Glutamatergic neuron (in vitro differentiated cells): ENCODE data around the gene PLAC1. TPM values are rescaled to one million over a fixed set of nuclear protein-coding genes. Genes with fewer than 3 reads are reported as not detected.

Experiments
- DNase-seq: peaks from one replicate; pipeline ENCODE4 v3.0.0; 2022
- H3K27ac Mint-ChIP-seq: one replicate; pipeline ENCODE4 v1.8.0; 2020; ENCODE audit warnings: mild to moderate bottlenecking, mixed read lengths, inconsistent platforms; ENCODE audit not compliant: unreplicated experiment
- H3K27me3 Mint-ChIP-seq: one replicate; pipeline ENCODE4 v1.8.0; 2020; ENCODE audit warnings: mild to moderate bottlenecking, moderate library complexity, mixed read lengths, inconsistent platforms; ENCODE audit not compliant: unreplicated experiment
- H3K36me3 Mint-ChIP-seq: one replicate; pipeline ENCODE4 v1.8.0; 2020; ENCODE audit warnings: mild to moderate bottlenecking, mixed read lengths, inconsistent platforms; ENCODE audit not compliant: unreplicated experiment
- H3K4me1 Mint-ChIP-seq: one replicate; pipeline ENCODE4 v1.8.0; 2020; ENCODE audit warnings: mild to moderate bottlenecking, low read depth, mixed read lengths, inconsistent platforms; ENCODE audit not compliant: unreplicated experiment
- H3K4me3 Mint-ChIP-seq: one replicate; pipeline ENCODE4 v1.8.0; 2020; ENCODE audit warnings: mild to moderate bottlenecking, mixed read lengths, inconsistent platforms; ENCODE audit not compliant: unreplicated experiment
- H3K9me3 Mint-ChIP-seq: one replicate; pipeline ENCODE4 v1.8.0; 2020; ENCODE audit warnings: mild to moderate bottlenecking, moderate library complexity, mixed read lengths, inconsistent platforms; ENCODE audit not compliant: unreplicated experiment
- CTCF ChIP-seq: fragments of 200-600 bp; sonication (generic); IDR thresholded peaks from one replicate; pipeline ENCODE4 v1.5.0; 2021; ENCODE audit not compliant: partially characterized antibody, unreplicated experiment
- total RNA-seq: library from RNA; stranded (reverse); fragmentation: NEBNext Ultra II Directional; extraction: Animal tissue kit (Norgen Biotek cat#: 25700); gene quantifications from one replicate; pipeline ENCODE4 v1.2.1, GENCODE V29; 2021; ENCODE audit not compliant: unreplicated experiment

Gene PLAC1
- total RNA-seq, 1 donor from 2014 or later: not detected

DNA sequence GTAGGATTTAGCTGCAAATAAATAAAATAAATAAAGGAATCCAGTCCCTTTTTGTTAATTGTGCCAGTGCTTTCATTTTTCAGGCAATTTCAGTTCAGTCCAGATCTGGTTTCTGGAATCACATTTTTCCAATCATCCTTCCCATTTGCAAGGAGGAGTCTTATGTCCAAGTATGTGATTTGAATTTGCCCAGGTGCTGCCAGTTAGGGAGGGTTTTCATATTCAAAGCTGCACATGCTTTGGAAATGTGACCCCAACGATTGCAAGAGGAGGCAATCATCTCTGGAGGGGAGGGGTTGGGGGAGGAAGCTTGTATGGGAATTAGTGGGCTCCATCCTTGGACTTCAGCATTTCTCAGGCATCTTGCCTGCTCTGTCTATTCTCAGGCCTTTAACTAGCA is 4.4 kb downstream of the PLAC1 start:
- Mint-ChIP-seq H3K4me3 (no peak overlapping the region), H3K36me3 (no peaks in the 10 kb centered on the region), H3K27me3 (no peaks in the 10 kb centered on the region), H3K9me3 (no peaks in the 10 kb centered on the region), H3K27ac (no peak overlapping the region), H3K4me1 (peaks cover 3% of the 10 kb centered on the region)
- no peak for DNase-seq
- TF ChIP-seq CTCF: no peak

DNA sequence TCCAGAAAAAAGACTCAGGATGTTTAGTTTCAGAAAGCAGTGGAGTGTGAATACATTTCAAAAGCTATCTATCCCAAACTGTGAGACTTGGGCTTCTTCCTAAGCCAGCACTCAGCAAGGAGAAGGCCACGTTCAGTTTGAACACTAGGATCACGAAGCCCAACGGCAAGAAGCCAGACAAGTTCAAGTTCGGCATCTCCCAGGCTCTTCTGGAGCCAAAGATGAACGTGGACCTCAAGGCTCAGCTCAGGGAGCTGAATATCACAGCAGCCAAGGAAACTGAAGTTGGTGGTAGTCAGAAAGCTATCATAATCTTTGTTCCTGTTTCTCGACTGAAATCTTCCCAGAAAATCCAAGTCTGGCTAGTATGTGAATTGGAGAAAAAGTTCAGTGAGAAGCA is 7.6 kb downstream of the PLAC1 start:
- Mint-ChIP-seq H3K27me3 (no peaks in the 10 kb centered on the region), H3K4me3 (no peak overlapping the region), H3K36me3 (no peaks in the 10 kb centered on the region), H3K9me3 (no peaks in the 10 kb centered on the region), H3K4me1 (peaks cover 3% of the 10 kb centered on the region), H3K27ac (no peak overlapping the region)
- TF ChIP-seq CTCF: no peak
- no peak for DNase-seq

GRCh38 chrX:134649770-134650169 is 8.5 kb downstream of the PLAC1 start:
- Mint-ChIP-seq H3K36me3 (no peaks in the 10 kb centered on the region), H3K4me1 (peaks cover 3% of the 10 kb centered on the region), H3K4me3 (no peak overlapping the region), H3K9me3 (no peaks in the 10 kb centered on the region), H3K27me3 (no peaks in the 10 kb centered on the region), H3K27ac (no peak overlapping the region)
- no peak for DNase-seq
- no peak for TF ChIP-seq CTCF

- Mint-ChIP-seq H3K27ac (no peak overlapping the region), H3K27me3 (no peaks in the 10 kb centered on the region), H3K9me3 (no peaks in the 10 kb centered on the region), H3K4me1 (no peaks in the 10 kb centered on the region), H3K36me3 (no peaks in the 10 kb centered on the region), H3K4me3 (no peak overlapping the region)
- no peak for TF ChIP-seq CTCF
- no peak for DNase-seq
Observed at GRCh38 chrX:134647477-134647877, 10.8 kb downstream of the PLAC1 start.

GRCh38 chrX:134646691-134647090 is 11.6 kb downstream of the PLAC1 start:
- H3K27ac Mint-ChIP-seq: no peak overlapping the region
- TF ChIP-seq CTCF: no peak
- DNase-seq: no peak
- H3K36me3 Mint-ChIP-seq: no peaks in the 10 kb centered on the region
- no peaks in the 10 kb centered on the region for H3K9me3 Mint-ChIP-seq
- H3K4me3 Mint-ChIP-seq: no peak overlapping the region
- no peaks in the 10 kb centered on the region for H3K4me1 Mint-ChIP-seq
- no peaks in the 10 kb centered on the region for H3K27me3 Mint-ChIP-seq
